Karpas-422 (cell line): ENCODE results near the gene NKIRAS1. TPM values are rescaled to one million over a fixed set of nuclear protein-coding genes. Genes with fewer than 3 reads are reported as not detected.
A peak's percentile ranks its signal among the peaks of the same experiment; 100 is the strongest.
"Not testable (repeated sequence)": the region's sequence is repeated elsewhere in the genome, so short reads cannot be mapped to it uniquely, and the experiment has no call there.

Experiments used
- DNase-seq: peaks from one replicate; pipeline ENCODE4 v3.0.0-alpha.2; 2015
- H2AFZ ChIP-seq: fragments of 200-600 bp; sonication (generic); 2 replicates; pipeline ENCODE4 v1.6.1; 2014; ENCODE audit warnings: antibody characterized with exemption, low read length, mixed read lengths
- H3K27ac ChIP-seq: fragments of 200-600 bp; sonication (generic); 2 replicates; pipeline ENCODE4 v1.5.1; 2014; ENCODE audit warnings: mild to moderate bottlenecking, low read length, moderate library complexity
- H3K27me3 ChIP-seq: fragments of 200-600 bp; sonication (generic); 2 replicates; pipeline ENCODE4 v1.6.1; 2014; ENCODE audit warnings: low read length, mixed read lengths
- H3K36me3 ChIP-seq: fragments of 200-600 bp; sonication (generic); 2 replicates; pipeline ENCODE4 v1.6.1; 2014; ENCODE audit warnings: low read length, mixed read lengths; ENCODE audit not compliant: insufficient read depth
- H3K4me1 ChIP-seq: fragments of 200-600 bp; sonication (generic); 2 replicates; pipeline ENCODE4 v1.6.1; 2014; ENCODE audit warnings: mild to moderate bottlenecking, low read length, mixed read lengths
- H3K4me2 ChIP-seq: fragments of 200-600 bp; sonication (generic); 2 replicates; pipeline ENCODE4 v1.6.1; 2014; ENCODE audit warnings: low read length, low read depth, mild to moderate bottlenecking; ENCODE audit not compliant: poor library complexity, severe bottlenecking
- H3K4me3 ChIP-seq: fragments of 200-600 bp; sonication (generic); 2 replicates; pipeline ENCODE4 v1.5.1; 2014; ENCODE audit warnings: mild to moderate bottlenecking, antibody characterized with exemption, low read length, mixed read lengths
- H3K79me2 ChIP-seq: fragments of 200-600 bp; sonication (generic); 2 replicates; pipeline ENCODE4 v1.6.1; 2014; ENCODE audit warnings: mild to moderate bottlenecking, low read length, mixed read lengths
- H3K9ac ChIP-seq: fragments of 200-600 bp; sonication (generic); 2 replicates; pipeline ENCODE4 v1.6.0; 2014; ENCODE audit warnings: low read length
- H3K9me2 ChIP-seq: fragments of 200-600 bp; sonication (generic), shearing (Covaris generic); replicated peaks from 2 replicates; pipeline ENCODE4 v1.6.0; 2014; ENCODE audit warnings: mild to moderate bottlenecking, low read length, moderate library complexity; ENCODE audit not compliant: insufficient read depth
- H3K9me3 ChIP-seq: fragments of 300-700, 200-600 bp; sonication (generic); 2 replicates; pipeline ENCODE4 v1.6.1; 2014; ENCODE audit warnings: low read length, mixed read lengths
- H4K20me1 ChIP-seq: fragments of 200-600 bp; sonication (generic); 2 replicates; pipeline ENCODE4 v1.6.1; 2014; ENCODE audit warnings: mild to moderate bottlenecking, antibody characterized with exemption, low read length, low read depth; ENCODE audit not compliant: insufficient read depth
- total RNA-seq: library from RNA; depleted of rRNA; stranded (reverse); fragments of >200 nt; shearing (Covaris generic); gene quantifications from 2 replicates; pipeline ENCODE4 v1.2.3, GENCODE V29; 2014; ENCODE audit warnings: low replicate concordance

Gene NKIRAS1
- total RNA-seq, 1 experiment from 2014 or later, result 0.97 TPM

DNA sequence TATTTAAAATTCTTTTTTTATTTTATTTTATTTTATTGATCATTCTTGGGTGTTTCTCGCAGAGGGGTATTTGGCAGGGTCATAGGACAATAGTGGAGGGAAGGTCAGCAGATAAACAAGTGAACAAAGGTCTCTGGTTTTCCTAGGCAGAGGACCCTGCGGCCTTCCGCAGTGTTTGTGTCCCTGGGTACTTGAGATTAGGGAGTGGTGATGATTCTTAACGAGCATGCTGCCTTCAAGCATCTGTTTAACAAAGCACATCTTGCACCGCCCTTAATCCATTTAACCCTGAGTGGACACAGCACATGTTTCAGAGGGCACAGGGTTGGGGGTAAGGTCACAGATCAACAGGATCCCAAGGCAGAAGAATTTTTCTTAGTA is 46.1 kb downstream of the NKIRAS1 start:
- H3K4me1 ChIP-seq, result peaks cover 22% of the 10 kb centered on the region
- H3K4me3 ChIP-seq, H3K9ac ChIP-seq, DNase-seq, H3K9me3 ChIP-seq, H3K4me2 ChIP-seq, H3K27me3 ChIP-seq, H3K9me2 ChIP-seq, H2AFZ ChIP-seq, H3K27ac ChIP-seq, H3K36me3 ChIP-seq: not testable (repeated sequence)
- peaks cover 16% of the 10 kb centered on the region; the same call in 1 of the 2 replicates for H4K20me1 ChIP-seq
- peaks cover 82% of the 10 kb centered on the region for H3K79me2 ChIP-seq

DNA sequence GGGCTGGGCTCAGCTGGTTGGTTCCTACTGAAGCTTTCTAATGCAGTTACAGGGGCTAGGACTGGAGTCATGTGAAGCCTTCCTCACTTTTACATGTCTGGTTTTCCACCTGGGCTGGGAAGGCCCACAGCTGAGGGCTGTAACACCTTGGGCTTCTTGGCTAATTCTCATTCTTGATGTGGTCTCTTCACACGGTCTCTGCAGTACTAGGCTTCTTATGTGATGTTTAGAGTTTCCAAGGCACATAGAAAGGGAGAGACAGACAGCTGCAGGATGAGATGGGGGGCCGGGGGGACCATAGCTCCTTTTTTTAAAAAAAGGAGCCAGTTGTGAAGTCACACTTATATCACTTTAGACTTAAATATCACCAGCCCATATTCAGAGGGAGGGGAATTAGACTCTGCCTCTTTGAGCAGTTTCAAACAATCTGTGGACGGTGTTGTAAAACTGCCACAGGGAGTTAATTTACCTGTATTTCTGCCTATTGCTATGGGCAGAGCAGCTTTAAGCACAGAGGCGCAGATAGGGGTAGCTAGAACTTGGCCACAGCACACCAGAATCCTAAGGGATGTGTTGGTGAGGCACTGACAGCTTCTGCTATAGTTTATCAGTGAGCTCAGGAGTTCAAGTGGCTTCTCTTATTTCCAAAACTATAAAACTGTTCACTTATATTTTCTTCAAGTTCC is 46.7 kb downstream of the NKIRAS1 start:
- peaks cover 82% of the 10 kb centered on the region for H3K79me2 ChIP-seq
- H3K9me3 ChIP-seq, result no peaks in the 10 kb centered on the region
- peaks cover 17% of the 10 kb centered on the region; the same call in 1 of the 2 replicates for H4K20me1 ChIP-seq
- H3K36me3 ChIP-seq, result no peaks in the 10 kb centered on the region
- H3K4me3 ChIP-seq, result no peak overlapping the region
- H3K9ac ChIP-seq, result no peak overlapping the region
- no peak for DNase-seq
- no peaks in the 10 kb centered on the region for H3K9me2 ChIP-seq
- H3K4me1 ChIP-seq, result peaks cover 28% of the 10 kb centered on the region
- H2AFZ ChIP-seq, result no peak overlapping the region
- no peak overlapping the region for H3K27ac ChIP-seq
- H3K27me3 ChIP-seq, result no peaks in the 10 kb centered on the region
- no peak overlapping the region for H3K4me2 ChIP-seq

DNA sequence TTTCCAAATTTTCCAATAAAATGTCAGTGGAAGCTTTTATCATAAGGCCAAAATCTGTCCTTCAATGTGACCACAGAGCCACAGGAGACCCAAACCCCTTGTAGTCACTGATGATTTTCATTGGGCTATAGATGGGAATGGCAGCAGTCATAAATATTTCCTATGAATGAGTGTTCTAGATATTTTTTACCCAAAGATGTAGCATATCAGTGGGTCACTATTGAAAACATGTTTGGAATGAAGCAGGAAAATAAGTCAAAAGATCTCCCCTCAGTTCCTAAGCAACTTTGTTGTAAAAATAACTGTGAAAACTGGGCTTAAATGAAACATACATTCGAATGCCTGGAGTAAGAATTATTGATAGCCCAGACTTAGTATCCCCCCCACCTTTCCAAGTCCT is 49.0 kb downstream of the NKIRAS1 start:
- peaks cover 16% of the 10 kb centered on the region; the same call in 1 of the 2 replicates for H4K20me1 ChIP-seq
- no peaks in the 10 kb centered on the region for H3K9me3 ChIP-seq
- no peaks in the 10 kb centered on the region for H3K36me3 ChIP-seq
- DNase-seq, result no peak
- no peak overlapping the region for H2AFZ ChIP-seq
- H3K27ac ChIP-seq, result no peak overlapping the region
- peaks cover 80% of the 10 kb centered on the region for H3K79me2 ChIP-seq
- no peaks in the 10 kb centered on the region for H3K9me2 ChIP-seq
- no peak overlapping the region for H3K9ac ChIP-seq
- peaks cover 43% of the 10 kb centered on the region for H3K4me1 ChIP-seq
- H3K27me3 ChIP-seq, result no peaks in the 10 kb centered on the region
- no peak overlapping the region for H3K4me2 ChIP-seq
- no peak overlapping the region for H3K4me3 ChIP-seq

DNA sequence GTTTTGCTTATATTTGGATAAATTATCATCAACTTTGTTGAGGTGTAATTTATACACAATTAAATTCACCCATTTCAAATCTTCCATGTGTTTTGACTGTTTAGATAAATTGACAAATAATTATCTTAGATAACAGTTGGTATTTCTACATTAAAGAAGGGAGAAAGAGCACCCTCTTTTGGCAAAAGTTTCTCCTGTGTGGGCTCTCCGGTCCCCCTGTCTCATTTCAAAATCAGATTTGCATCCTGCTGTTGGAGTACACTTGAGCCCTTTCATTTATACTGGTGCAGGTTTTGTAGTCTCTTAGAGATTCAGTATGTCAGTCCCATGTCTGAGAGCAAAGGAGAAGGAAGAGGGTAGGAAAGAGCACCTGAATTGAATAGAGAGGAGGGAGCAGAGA is 49.4 kb downstream of the NKIRAS1 start:
- Histone ChIP-seq H3K9me3 (no peaks in the 10 kb centered on the region), H3K9me2 (no peaks in the 10 kb centered on the region), H4K20me1 (peaks cover 19% of the 10 kb centered on the region), H3K4me2 (no peak overlapping the region), H3K27me3 (no peaks in the 10 kb centered on the region), H3K36me3 (no peaks in the 10 kb centered on the region), H3K27ac (peak overlapping the region; percentile 40; the same call in 1 of the 2 replicates), H2AFZ (no peak overlapping the region), H3K79me2 (peaks cover 82% of the 10 kb centered on the region), H3K4me1 (peaks cover 43% of the 10 kb centered on the region), H3K4me3 (no peak overlapping the region), H3K9ac (no peak overlapping the region)
- DNase-seq, result peak; percentile 71

DNA sequence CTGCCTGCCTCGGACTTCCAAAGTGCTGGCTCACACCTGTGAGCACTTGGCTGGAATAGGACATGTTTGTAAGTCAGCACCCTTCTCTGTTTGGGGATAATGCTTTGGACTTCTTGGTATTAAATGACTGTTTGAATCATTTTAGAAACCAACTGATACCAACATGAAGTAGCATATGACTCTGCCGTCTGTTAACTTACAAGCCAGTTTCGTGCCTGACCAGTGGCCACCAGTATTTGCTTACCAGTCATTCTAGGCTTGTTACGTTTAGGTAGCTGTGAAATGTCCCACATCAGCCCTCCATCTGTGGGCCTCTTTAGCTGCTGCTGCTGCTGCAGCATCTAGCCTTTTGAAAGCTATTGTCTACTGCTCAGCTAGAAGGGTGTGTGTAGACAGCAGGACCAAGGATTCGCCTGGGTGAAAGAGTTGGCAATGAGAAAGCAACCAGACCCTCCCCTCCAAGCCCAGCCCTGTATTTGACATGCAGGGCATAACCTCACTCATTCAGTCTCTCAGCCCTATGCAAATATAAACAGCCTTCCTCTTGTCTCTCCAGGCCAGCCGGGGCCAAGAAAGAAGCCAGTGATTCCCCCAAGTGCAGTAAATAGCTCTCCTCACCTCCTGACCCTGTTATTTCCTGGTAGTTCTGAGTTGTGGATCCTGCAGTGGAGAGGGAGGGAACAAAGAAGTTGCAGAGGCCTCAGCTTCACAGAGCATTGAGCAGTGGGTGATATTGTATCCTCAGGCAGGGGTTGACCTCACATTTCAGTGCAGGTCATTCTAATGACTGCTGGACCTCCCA is 51.0 kb downstream of the NKIRAS1 start:
- H3K4me2 ChIP-seq, result peak overlapping the region; percentile 27
- H2AFZ ChIP-seq, result no peak overlapping the region
- H4K20me1 ChIP-seq, result peaks cover 29% of the 10 kb centered on the region
- H3K4me1 ChIP-seq, result peaks cover 43% of the 10 kb centered on the region
- DNase-seq, result peak; percentile 52
- peak overlapping the region; percentile 40 for H3K27ac ChIP-seq
- peak overlapping the region; percentile 26; the same call in 1 of the 2 replicates for H3K9ac ChIP-seq
- H3K9me3 ChIP-seq, result no peaks in the 10 kb centered on the region
- H3K79me2 ChIP-seq, result peaks cover 95% of the 10 kb centered on the region
- no peak overlapping the region for H3K4me3 ChIP-seq
- no peaks in the 10 kb centered on the region for H3K27me3 ChIP-seq
- peaks cover 7% of the 10 kb centered on the region; the same call in 1 of the 2 replicates for H3K36me3 ChIP-seq
- no peaks in the 10 kb centered on the region for H3K9me2 ChIP-seq

DNA sequence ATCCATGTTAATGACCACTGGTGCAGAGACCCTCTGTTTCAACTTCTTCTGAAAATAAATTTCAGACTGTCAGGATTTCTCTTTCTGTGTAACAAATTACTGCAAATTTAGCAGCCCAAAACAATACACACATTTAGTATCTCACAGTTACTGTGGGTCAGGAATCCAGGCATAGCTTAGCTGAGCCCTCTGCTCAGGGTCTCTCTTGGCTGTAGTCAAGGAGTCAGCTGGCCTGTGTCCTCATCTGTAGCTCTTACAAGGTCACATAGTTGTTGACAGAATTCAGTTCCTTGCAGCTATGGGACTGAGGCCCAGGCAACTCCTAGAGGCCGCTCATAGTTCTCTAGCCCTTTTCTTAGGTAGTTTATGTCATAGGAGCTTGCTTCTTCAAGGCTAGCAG is 51.9 kb downstream of the NKIRAS1 start:
- H3K79me2 ChIP-seq, result peaks cover 98% of the 10 kb centered on the region
- DNase-seq, result no peak
- no peak overlapping the region for H3K4me3 ChIP-seq
- no peaks in the 10 kb centered on the region for H3K9me3 ChIP-seq
- no peaks in the 10 kb centered on the region for H3K27me3 ChIP-seq
- peaks cover 9% of the 10 kb centered on the region; the same call in 1 of the 2 replicates for H3K36me3 ChIP-seq
- H3K27ac ChIP-seq, result no peak overlapping the region
- no peak overlapping the region for H2AFZ ChIP-seq
- H3K4me2 ChIP-seq, result no peak overlapping the region
- no peaks in the 10 kb centered on the region for H3K9me2 ChIP-seq
- peaks cover 43% of the 10 kb centered on the region for H3K4me1 ChIP-seq
- peaks cover 29% of the 10 kb centered on the region for H4K20me1 ChIP-seq
- H3K9ac ChIP-seq, result no peak overlapping the region

DNA sequence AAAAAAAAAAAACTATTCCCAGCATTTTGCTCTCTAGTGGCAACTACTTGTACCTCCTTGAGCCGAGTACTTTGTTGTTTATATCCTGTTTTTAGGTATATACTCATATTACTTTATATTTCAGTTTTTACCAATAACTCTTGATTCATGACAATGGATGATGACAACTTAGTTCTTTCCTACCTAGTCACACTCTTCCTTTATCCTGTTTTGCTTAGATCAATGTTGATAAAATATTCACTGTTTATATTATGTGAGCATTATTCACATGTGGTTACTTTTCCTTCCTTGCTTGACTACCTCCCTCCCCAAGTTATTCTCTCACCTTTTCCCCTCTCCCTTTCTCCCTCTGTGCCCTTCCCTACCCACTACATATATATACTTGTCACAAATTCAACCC is 53.7 kb downstream of the NKIRAS1 start:
- Histone ChIP-seq H3K4me1 (peaks cover 55% of the 10 kb centered on the region), H3K79me2 (peaks cover 98% of the 10 kb centered on the region), H3K4me2 (no peak overlapping the region), H3K9me2 (no peaks in the 10 kb centered on the region), H3K9me3 (no peaks in the 10 kb centered on the region), H4K20me1 (peaks cover 40% of the 10 kb centered on the region), H2AFZ (no peak overlapping the region), H3K27ac (no peak overlapping the region), H3K4me3 (no peak overlapping the region), H3K9ac (no peak overlapping the region), H3K27me3 (no peaks in the 10 kb centered on the region), H3K36me3 (peaks cover 13% of the 10 kb centered on the region; the same call in 1 of the 2 replicates)
- no peak for DNase-seq

DNA sequence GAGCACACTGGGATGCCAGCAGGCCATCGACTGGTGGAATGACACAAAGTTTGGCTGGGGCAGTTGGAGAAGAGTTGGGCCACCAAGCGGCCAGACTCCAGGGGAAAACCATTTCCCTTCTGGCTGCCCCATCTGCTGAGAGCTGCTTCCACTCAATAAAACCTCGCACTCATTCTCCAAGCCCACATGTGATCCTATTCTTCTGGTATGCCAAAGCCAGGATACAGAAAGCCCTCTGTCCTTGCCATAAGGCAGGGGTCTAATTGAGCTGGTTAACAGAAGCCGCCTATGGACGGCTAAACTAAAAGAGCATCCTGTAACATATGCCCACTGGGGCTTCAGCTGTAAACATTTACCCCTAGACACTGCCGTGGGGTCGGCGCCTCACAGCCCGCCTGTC is 55.1 kb downstream of the NKIRAS1 start:
- H3K4me2 ChIP-seq, result no peak overlapping the region
- H3K9me2 ChIP-seq, result no peaks in the 10 kb centered on the region
- peaks cover 13% of the 10 kb centered on the region; the same call in 1 of the 2 replicates for H3K36me3 ChIP-seq
- H2AFZ ChIP-seq, result no peak overlapping the region
- peaks cover 57% of the 10 kb centered on the region for H3K4me1 ChIP-seq
- peaks cover 98% of the 10 kb centered on the region for H3K79me2 ChIP-seq
- H4K20me1 ChIP-seq, result peaks cover 47% of the 10 kb centered on the region
- H3K27me3 ChIP-seq, result no peaks in the 10 kb centered on the region
- no peak overlapping the region for H3K9ac ChIP-seq
- DNase-seq, result no peak
- no peak overlapping the region for H3K27ac ChIP-seq
- H3K9me3 ChIP-seq, result no peaks in the 10 kb centered on the region
- no peak overlapping the region for H3K4me3 ChIP-seq
